Raji (cell line): ENCODE results near the gene LRRC32.

Source experiments
- POLR2A ChIP-seq: IDR thresholded peaks from 2 replicates; pipeline ENCODE4 v1.6.1; 2011; ENCODE audit warnings: low read depth, low read length, control low read depth; ENCODE audit not compliant: insufficient read depth

The LRRC32 gene

GRCh38 chr11:76635991-76636738 is 34.4 kb downstream of the LRRC32 start:
- TF ChIP-seq POLR2A, result no peak

- no peak for TF ChIP-seq POLR2A
Observed at GRCh38 chr11:76634886-76635285, 35.7 kb downstream of the LRRC32 start.

GRCh38 chr11:76632492-76632891 is 38.1 kb downstream of the LRRC32 start:
- TF ChIP-seq POLR2A, result no peak

- TF ChIP-seq POLR2A, result no peak
Observed at GRCh38 chr11:76631566-76632308, 38.8 kb downstream of the LRRC32 start.

GRCh38 chr11:76630600-76631281 is 39.8 kb downstream of the LRRC32 start:
- TF ChIP-seq POLR2A, result no peak

GRCh38 chr11:76629853-76630599 is 40.5 kb downstream of the LRRC32 start:
- TF ChIP-seq POLR2A, result no peak

GRCh38 chr11:76629116-76629852 is 41.3 kb downstream of the LRRC32 start:
- TF ChIP-seq POLR2A, result no peak

- no peak for TF ChIP-seq POLR2A
Observed at GRCh38 chr11:76628408-76628947, 42.1 kb downstream of the LRRC32 start.

- TF ChIP-seq POLR2A, result no peak
Observed at GRCh38 chr11:76627606-76628005, 42.9 kb downstream of the LRRC32 start.

GRCh38 chr11:76626921-76627401 is 43.6 kb downstream of the LRRC32 start:
- TF ChIP-seq POLR2A, result no peak

- no peak for TF ChIP-seq POLR2A
Observed at GRCh38 chr11:76626266-76626665, 44.3 kb downstream of the LRRC32 start.

- TF ChIP-seq POLR2A, result no peak
Observed at GRCh38 chr11:76625472-76626186, 44.9 kb downstream of the LRRC32 start.
